GM19328 (cell line): Measurements from ENCODE around the gene PRSS1.
"Not testable (repeated sequence)": the region's sequence is repeated elsewhere in the genome, so short reads cannot be mapped to it uniquely, and the experiment has no call there.

ENCODE experiments used
- ATAC-seq: cut with Tn5 transposase; IDR thresholded peaks from one replicate; pipeline ENCODE4 v1.9.1; 2021; ENCODE audit warnings: mild to moderate bottlenecking, moderate library complexity; ENCODE audit not compliant: unreplicated experiment

The PRSS1 gene

GRCh38 chr7:142772673-142773072, 23.4 kb downstream of the PRSS1 start:
- ATAC-seq = no peak

GRCh38 chr7:142773230-142773629, 24.0 kb downstream of the PRSS1 start:
- no peak for ATAC-seq

GRCh38 chr7:142773937-142774744, 24.9 kb downstream of the PRSS1 start:
- no peak for ATAC-seq

DNA sequence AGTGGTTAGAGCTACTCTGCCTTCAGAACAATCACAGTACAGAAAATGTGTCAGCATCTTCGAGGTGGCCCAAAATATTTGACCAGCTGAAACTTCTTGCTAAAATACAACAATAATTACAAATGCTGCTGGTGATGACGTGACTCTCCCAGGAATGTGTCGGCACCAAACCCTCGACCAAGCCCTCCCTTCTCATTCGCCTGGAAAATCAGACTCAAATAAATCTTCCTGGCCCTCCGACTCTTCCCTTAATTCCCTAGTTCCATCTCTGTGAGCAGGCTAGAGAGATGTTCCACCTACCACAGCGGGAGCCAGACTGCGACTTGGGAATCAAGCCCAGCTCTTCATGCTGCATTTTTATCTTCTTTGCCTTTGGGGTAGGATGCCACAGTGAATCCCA, 25.6 kb downstream of the PRSS1 start:
- ATAC-seq = no peak

GRCh38 chr7:142775351-142776115, 26.3 kb downstream of the PRSS1 start:
- not testable (repeated sequence) for ATAC-seq

DNA sequence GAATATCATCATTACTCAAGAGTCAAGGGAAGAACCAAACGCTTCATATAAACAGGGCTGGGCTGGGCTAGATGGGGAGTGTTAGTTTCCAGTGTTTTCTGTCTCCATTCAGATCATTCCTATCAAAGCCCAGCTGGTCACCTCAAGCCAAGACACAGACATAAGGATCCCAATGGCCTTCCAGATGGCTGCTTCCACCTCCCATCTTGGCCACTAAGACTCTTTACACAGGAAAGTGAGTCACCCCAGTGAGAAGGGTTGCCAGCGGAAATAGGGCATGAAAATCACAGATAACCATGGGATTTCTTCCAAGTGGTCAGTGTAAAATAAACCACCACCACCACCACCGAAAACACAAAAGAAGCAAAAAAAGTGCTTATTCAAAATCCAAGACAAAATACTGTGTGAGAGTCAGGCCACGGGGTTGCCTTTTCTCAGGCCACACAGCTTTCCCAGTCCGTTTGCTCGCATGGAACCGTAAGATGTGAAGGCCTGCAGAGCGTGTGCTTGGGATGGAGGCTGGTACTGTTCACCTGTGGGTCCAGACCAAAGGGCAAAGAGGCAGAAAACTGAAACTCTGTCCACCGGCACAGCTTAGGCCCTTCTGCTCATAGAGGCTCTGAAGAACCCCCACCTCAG, 27.1 kb downstream of the PRSS1 start:
- no peak for ATAC-seq

GRCh38 chr7:142776845-142777225, 27.6 kb downstream of the PRSS1 start:
- not testable (repeated sequence) for ATAC-seq

GRCh38 chr7:142777318-142777717, 28.0 kb downstream of the PRSS1 start:
- ATAC-seq = no peak

DNA sequence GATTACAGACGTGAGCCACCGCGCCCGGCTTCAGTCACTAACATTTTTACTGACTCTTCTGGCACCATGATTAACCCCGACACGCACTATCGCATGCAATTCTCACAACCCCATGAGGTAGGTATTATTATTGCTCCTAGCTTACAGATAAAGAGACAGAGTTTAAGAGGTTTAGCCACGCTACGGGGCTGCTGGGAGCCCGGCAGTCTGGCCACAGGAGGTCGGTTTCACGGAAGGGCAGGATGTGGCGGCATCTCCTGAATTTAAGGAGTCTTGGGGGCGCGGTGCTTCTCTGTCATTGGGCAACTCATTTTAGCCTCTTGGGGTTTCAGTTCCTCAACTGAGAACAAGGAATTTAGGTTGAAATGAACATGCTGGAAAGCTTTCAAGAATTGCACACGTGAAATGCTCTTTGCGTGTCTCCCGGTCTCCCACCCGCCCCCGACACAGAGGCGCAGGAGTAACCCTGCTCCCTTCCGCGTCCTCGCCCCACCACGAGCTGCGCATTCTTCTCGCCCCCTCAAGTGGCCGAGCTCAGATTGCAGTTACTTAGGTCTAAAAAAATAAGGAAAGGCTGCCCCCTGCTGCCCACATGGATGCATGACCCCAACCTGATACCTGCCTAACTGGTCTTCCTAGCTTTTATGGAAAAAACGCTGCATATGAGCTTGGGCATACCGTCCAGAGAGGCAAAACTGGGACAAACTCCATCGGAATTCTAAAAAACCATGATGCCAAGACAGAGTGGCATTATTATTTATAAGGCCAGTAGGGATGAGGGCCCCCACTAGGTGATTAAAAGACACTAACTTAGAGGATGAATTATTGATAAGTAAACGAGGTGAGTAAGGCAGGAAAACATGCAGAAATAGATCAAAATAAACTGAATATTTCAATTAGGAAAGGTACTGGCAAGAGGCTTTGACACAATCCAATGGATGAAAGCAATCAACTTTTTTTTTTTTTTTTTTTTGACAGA, 33.9 kb downstream of the PRSS1 start:
- peak; percentile 90 for ATAC-seq

DNA sequence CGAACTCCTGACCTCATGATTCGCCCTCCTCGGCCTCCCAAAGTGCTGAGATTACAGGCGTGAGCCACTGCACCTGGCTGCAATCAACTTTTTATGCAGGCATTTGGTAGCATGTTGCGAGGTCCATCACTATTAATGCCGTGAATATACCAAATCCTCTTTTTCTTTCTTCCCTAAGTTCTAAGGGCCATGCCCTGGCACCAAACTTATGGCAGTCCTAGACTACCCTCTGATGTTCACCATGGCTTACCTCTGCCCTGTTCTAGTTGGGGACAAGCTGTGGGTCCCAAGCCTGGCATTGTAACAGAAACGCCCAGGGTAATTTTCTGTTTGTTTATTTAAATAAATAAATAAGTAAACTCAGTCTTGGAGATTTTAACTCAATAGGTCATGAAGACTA, 34.8 kb downstream of the PRSS1 start:
- ATAC-seq = no peak

GRCh38 chr7:142784716-142785115, 35.4 kb downstream of the PRSS1 start:
- no peak for ATAC-seq

DNA sequence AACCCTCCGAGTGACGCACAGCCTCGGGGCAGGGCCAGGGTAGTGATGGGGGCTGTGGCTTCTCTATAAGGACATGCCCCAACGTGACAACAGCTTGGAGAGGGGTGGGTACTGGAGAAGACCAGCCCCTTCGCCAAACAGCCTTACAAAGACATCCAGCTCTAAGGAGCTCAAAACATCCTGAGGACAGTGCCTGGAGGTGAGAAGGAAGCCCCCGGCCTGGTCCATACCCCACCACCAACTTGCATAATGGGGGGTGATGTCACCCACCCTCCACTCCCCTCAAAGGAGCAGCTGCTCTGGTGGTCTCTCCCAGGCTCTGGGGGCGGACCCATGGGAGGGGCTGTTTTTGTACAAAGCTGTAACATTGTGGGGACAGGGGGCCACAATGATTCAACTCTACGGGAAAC, 36.6 kb downstream of the PRSS1 start:
- no peak for ATAC-seq

- ATAC-seq = no peak
These were observed 37.9 kb downstream of the PRSS1 start for GRCh38 chr7:142787034-142787768.

DNA sequence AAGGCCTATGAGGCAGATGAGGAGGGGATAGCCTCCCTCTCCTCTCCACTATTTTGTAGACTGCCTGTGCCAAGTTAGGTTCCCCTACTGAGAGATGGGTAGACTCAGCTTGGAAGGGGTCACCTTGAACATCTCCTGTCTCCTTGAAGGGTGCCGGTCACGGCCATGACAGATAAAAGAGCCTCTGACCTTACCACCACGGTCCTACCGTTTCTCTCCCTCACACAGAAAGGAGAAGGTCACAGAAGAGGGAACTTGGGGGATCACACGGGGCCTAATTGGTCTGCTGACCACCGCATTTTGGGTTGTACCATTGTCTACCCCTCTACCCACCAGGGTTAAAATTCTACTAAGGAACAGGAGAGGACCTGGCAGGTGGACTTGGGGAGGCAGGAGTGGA, 38.5 kb downstream of the PRSS1 start:
- no peak for ATAC-seq

GRCh38 chr7:142788303-142789289, 39.3 kb downstream of the PRSS1 start:
- ATAC-seq = no peak

- ATAC-seq = no peak
These were observed 40.2 kb downstream of the PRSS1 start for GRCh38 chr7:142789441-142789840.

GRCh38 chr7:142790056-142790455, 40.8 kb downstream of the PRSS1 start:
- no peak for ATAC-seq

DNA sequence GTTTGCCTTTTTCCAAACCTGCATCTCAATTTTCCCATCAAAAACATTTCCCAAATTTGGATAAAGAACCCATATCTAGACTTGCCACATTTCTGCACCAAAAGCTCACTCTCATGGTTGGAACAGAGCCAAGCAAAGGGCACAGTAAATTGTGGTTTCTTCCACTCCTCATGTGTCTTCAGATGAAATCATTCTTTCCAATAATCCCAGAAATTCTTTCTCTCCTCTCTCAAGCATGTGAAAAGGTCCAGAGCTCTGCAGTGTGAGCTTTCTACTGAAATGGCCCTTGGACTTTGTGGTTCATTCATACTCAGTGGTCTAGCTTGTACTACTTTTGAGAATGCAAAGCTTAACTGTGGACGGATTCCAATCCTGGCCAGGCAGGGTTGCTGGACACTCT, 41.3 kb downstream of the PRSS1 start:
- no peak for ATAC-seq

DNA sequence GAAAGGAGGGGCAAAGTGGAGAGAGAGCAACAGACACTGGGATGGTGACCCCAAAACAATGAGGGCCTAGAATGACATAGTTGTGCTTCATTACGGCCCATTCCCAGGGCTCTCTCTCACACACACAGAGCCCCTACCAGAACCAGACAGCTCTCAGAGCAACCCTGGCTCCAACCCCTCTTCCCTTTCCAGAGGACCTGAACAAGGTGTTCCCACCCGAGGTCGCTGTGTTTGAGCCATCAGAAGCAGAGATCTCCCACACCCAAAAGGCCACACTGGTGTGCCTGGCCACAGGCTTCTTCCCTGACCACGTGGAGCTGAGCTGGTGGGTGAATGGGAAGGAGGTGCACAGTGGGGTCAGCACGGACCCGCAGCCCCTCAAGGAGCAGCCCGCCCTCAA, 42.2 kb downstream of the PRSS1 start:
- no peak for ATAC-seq
